Neural progenitor cell (in vitro differentiated cells): ENCODE data around the gene MED12L. TPM values are rescaled to one million over a fixed set of nuclear protein-coding genes. Genes with fewer than 3 reads are reported as not detected.

Source experiments
- DNase-seq: peaks from one replicate; pipeline ENCODE4 v3.0.0-alpha.2; 2016; ENCODE audit warnings: low spot score
- H2AFZ ChIP-seq: fragments of 200-600 bp; sonication (generic); replicated peaks from 2 replicates; pipeline ENCODE4 v1.6.1; 2016; ENCODE audit warnings: antibody characterized with exemption
- H3F3A ChIP-seq: fragments of 200-600 bp; sonication (generic); 2 replicates; pipeline ENCODE4 v1.6.1; 2016; ENCODE audit warnings: antibody characterized with exemption, low read depth
- H3K27ac ChIP-seq: fragments of 200-600 bp; sonication (generic); 2 replicates; pipeline ENCODE4 v1.5.1; 2016; ENCODE audit warnings: mild to moderate bottlenecking
- H3K27me3 ChIP-seq: fragments of 200-600 bp; sonication (generic); 2 replicates; pipeline ENCODE4 v1.6.1; 2016; ENCODE audit warnings: mild to moderate bottlenecking, moderate library complexity
- H3K36me3 ChIP-seq: fragments of 200-600 bp; sonication (generic); 2 replicates; pipeline ENCODE4 v1.5.1; 2016
- H3K4me1 ChIP-seq: fragments of 200-600 bp; sonication (generic); 2 replicates; pipeline ENCODE4 v1.6.1; 2016; ENCODE audit warnings: mixed run types
- H3K4me2 ChIP-seq: fragments of 200-600 bp; sonication (generic); 2 replicates; pipeline ENCODE4 v1.6.1; 2016
- H3K4me3 ChIP-seq: fragments of 200-600 bp; sonication (generic); 2 replicates; pipeline ENCODE4 v1.5.1; 2016
- H3K79me2 ChIP-seq: fragments of 200-600 bp; sonication (generic); 2 replicates; pipeline ENCODE4 v1.6.1; 2016; ENCODE audit warnings: low read depth
- H3K9ac ChIP-seq: fragments of 200-600 bp; sonication (generic); 2 replicates; pipeline ENCODE4 v1.6.1; 2016
- H3K9me3 ChIP-seq: fragments of 200-600 bp; sonication (generic); 2 replicates; pipeline ENCODE4 v1.5.1; 2016; ENCODE audit warnings: low read depth
- H4K20me1 ChIP-seq: fragments of 200-600 bp; sonication (generic); 2 replicates; pipeline ENCODE4 v1.6.1; 2016; ENCODE audit warnings: low read depth
- H3K27ac Mint-ChIP-seq: 3 replicates; pipeline ENCODE4 v1.8.0; 2021; ENCODE audit warnings: mixed read lengths
- H3K27me3 Mint-ChIP-seq: 2 replicates; pipeline ENCODE4 v1.8.0; 2022; ENCODE audit warnings: low read depth, mild to moderate bottlenecking, inconsistent platforms, moderate library complexity, mixed read lengths; ENCODE audit not compliant: insufficient read depth
- H3K36me3 Mint-ChIP-seq: 3 replicates; pipeline ENCODE4 v1.8.0; 2021; ENCODE audit warnings: mixed read lengths
- H3K4me1 Mint-ChIP-seq: 3 replicates; pipeline ENCODE4 v1.8.0; 2021; ENCODE audit warnings: mixed read lengths
- H3K4me3 Mint-ChIP-seq: 3 replicates; pipeline ENCODE4 v1.8.0; 2021; ENCODE audit warnings: mild to moderate bottlenecking, moderate library complexity, mixed read lengths
- H3K9me3 Mint-ChIP-seq: 3 replicates; pipeline ENCODE4 v1.8.0; 2020; ENCODE audit warnings: mixed read lengths
- CTCF ChIP-seq: fragments of 200-600 bp; sonication (generic); IDR thresholded peaks from 2 replicates; pipeline ENCODE4 v1.5.1; 2017; ENCODE audit warnings: antibody characterized with exemption, mild to moderate bottlenecking
- EZH2 ChIP-seq: fragments of 200-600 bp; sonication (generic); IDR thresholded peaks from 2 replicates; pipeline ENCODE4 v1.6.1; 2017; ENCODE audit warnings: antibody characterized with exemption, mild to moderate bottlenecking, moderate library complexity
- EZH2phosphoT487 ChIP-seq: fragments of 200-600 bp; sonication (generic); IDR thresholded peaks from 2 replicates; pipeline ENCODE4 v1.6.1; 2017; ENCODE audit warnings: antibody characterized with exemption
- total RNA-seq: library from RNA; depleted of rRNA; stranded (reverse); fragments of >200 nt; gene quantifications from 2 replicates; pipeline ENCODE4 v1.2.3, GENCODE V29; 2015; ENCODE audit warnings: low replicate concordance

The MED12L gene
- total RNA-seq, 1 donor from 2014 or later: 16.5 TPM

- peak overlapping the region; percentile 36 for H3K27ac Mint-ChIP-seq
- H4K20me1 ChIP-seq: no peaks in the 10 kb centered on the region
- H3K27me3 ChIP-seq: no peaks in the 10 kb centered on the region
- no peak for DNase-seq
- H3K4me1 ChIP-seq: no peaks in the 10 kb centered on the region
- no peak overlapping the region for H3K4me3 ChIP-seq
- no peak overlapping the region for H2AFZ ChIP-seq
- TF ChIP-seq EZH2 (no peak), EZH2phosphoT487 (no peak), CTCF (no peak)
- H3K4me1 Mint-ChIP-seq: peaks cover 5% of the 10 kb centered on the region
- H3K79me2 ChIP-seq: no peaks in the 10 kb centered on the region
- no peak overlapping the region for H3K27ac ChIP-seq
- no peaks in the 10 kb centered on the region for H3K36me3 ChIP-seq
- H3K36me3 Mint-ChIP-seq: peaks cover 11% of the 10 kb centered on the region
- H3K9me3 Mint-ChIP-seq: peaks cover 9% of the 10 kb centered on the region
- H3K9ac ChIP-seq: no peak overlapping the region
- H3K27me3 Mint-ChIP-seq: no peaks in the 10 kb centered on the region
- no peaks in the 10 kb centered on the region for H3F3A ChIP-seq
- H3K4me3 Mint-ChIP-seq: no peak overlapping the region
- H3K9me3 ChIP-seq: no peaks in the 10 kb centered on the region
- no peak overlapping the region for H3K4me2 ChIP-seq
Observed at GRCh38 chr3:151226088-151226563, 140.7 kb downstream of the MED12L start.

- peaks cover 5% of the 10 kb centered on the region for H3K4me1 Mint-ChIP-seq
- Histone ChIP-seq H3K9ac (no peak overlapping the region), H3K79me2 (no peaks in the 10 kb centered on the region), H2AFZ (no peak overlapping the region), H3K4me1 (no peaks in the 10 kb centered on the region), H3F3A (no peaks in the 10 kb centered on the region), H3K27me3 (no peaks in the 10 kb centered on the region), H3K36me3 (no peaks in the 10 kb centered on the region), H3K4me3 (no peak overlapping the region), H4K20me1 (no peaks in the 10 kb centered on the region), H3K27ac (no peak overlapping the region), H3K9me3 (no peaks in the 10 kb centered on the region), H3K4me2 (no peak overlapping the region)
- no peak for DNase-seq
- TF ChIP-seq EZH2phosphoT487: no peak
- TF ChIP-seq EZH2: no peak
- no peak for TF ChIP-seq CTCF
- H3K27ac Mint-ChIP-seq: no peak overlapping the region
- H3K9me3 Mint-ChIP-seq: peaks cover 7% of the 10 kb centered on the region
- H3K4me3 Mint-ChIP-seq: no peak overlapping the region
- H3K36me3 Mint-ChIP-seq: peaks cover 7% of the 10 kb centered on the region
- no peaks in the 10 kb centered on the region for H3K27me3 Mint-ChIP-seq
Observed at GRCh38 chr3:151226825-151227224, 141.4 kb downstream of the MED12L start.

GRCh38 chr3:151227266-151227806 is 141.9 kb downstream of the MED12L start:
- Mint-ChIP-seq H3K4me3 (no peak overlapping the region), H3K4me1 (peaks cover 5% of the 10 kb centered on the region), H3K27me3 (no peaks in the 10 kb centered on the region), H3K27ac (peak overlapping the region; percentile 8), H3K9me3 (peaks cover 2% of the 10 kb centered on the region), H3K36me3 (peaks cover 3% of the 10 kb centered on the region)
- Histone ChIP-seq H3K4me2 (no peak overlapping the region), H3K9ac (no peak overlapping the region), H3K36me3 (no peaks in the 10 kb centered on the region), H3K79me2 (no peaks in the 10 kb centered on the region), H3K27ac (no peak overlapping the region), H3K4me3 (no peak overlapping the region), H3K27me3 (no peaks in the 10 kb centered on the region), H2AFZ (no peak overlapping the region), H3F3A (no peaks in the 10 kb centered on the region), H3K9me3 (no peaks in the 10 kb centered on the region), H3K4me1 (no peaks in the 10 kb centered on the region), H4K20me1 (no peaks in the 10 kb centered on the region)
- DNase-seq: no peak
- TF ChIP-seq EZH2: no peak
- no peak for TF ChIP-seq CTCF
- no peak for TF ChIP-seq EZH2phosphoT487
